GM04504 (cell line): Measurements from ENCODE around the gene PLCD3.

Experiments
- DNase-seq: peaks from one replicate; pipeline ENCODE4 v3.0.0-alpha.2; 2012; ENCODE audit warnings: low read depth

The PLCD3 gene

DNA sequence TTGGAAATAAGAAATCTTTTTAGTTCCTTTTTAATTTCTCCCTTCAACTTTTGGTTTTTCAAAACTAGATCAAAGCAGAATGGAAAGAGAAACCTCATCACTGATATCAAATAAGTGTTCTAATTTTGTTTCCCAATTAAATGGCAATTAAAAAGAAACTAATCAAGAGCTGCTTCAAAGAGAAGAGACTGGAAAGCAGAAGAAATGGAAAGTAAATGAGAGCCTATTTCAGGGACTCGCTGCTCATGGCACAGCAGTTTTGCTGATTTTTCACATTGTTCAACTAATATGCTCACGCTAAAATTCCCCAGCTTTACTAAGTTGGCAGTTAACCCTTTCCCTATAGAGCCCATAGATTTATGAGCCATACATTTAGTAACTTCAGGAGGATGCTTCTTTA, 64.7 kb downstream of the PLCD3 start:
- no peak for DNase-seq

DNA sequence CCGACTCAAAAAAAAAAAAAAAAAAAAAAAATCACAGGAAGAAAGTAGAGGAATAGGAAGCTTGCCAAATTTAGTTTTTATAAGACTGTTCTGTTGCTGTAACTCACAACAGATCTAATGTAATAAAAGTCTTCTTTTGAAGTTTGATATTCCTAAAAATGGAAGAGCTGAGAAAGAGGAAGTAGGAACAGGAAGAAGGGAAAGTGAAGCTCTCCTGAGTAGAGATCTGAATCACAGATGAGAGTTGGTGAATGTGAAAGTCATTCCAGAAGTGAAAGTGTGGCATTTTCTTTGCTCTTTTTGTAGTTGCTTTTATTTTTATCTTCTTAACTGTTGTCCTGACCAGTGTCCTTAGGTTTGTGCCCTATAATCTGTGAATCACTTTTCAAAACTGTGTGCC, 69.1 kb downstream of the PLCD3 start:
- DNase-seq = no peak

DNA sequence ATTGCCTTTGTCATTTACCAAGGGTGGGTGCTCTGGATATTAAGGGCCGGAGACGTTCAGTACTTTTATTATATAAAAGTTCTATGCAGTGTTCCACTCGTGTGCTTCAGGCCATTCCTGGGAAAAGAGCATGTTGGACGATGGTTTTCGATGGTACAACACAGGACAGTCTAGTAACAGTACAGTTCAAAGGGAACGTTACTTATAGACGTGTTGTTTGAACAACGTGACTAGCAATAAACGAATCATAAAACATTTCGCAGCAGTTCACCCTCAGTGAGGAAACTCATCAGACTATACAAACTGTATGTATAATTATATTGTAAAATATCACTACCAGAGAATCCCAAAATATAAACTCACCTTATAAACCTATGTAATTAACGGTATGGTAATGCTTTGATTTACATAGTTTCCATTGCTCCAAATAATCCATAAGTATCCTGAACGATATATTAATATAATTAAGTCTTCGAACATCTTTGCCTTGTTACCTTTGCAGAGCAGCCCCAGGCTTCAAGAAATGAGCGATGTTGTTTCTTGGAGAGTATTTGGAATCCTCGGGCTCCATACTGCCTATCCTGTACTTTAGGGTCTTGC, 70.6 kb downstream of the PLCD3 start:
- DNase-seq = no peak

DNA sequence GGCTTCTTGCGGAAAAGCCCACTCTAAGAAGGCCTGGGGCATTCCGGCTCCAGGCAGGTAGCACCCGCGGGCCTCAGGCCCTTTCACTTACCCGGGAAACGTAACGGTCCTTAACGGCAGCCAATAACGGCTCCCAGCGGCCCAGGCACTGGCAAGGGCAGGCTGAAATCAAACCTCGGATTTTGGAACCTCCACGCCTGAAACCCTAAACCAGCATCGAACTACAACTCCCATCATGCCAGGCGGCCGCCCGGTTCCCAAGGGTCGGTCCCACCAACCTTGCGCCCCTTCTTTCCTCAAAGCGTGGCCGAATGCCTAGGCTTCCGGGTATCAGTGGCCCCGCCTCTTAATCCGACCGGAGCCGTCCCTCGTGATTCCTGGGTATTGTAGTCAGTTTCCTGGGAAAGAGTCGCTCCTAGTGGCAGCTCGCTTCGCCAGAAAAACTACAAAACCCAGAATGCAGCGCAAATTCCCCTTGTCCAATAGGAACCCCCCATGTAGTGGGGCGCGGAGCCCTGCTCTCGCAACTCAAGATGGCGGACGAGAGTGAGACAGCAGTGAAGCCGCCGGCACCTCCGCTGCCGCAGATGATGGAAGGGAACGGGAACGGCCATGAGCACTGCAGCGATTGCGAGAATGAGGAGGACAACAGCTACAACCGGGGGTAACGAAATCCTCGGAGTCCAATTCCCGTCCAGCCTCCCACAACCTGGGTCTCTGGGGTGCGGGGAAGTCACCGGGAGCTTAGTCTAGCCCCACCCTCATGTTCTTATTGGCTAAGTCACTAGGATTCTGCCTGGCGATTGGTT, 71.3 kb downstream of the PLCD3 start, which contains the start of gene NMT1:
TSS of gene NMT1 (plus strand) at position 521 of the 809 bp plus-strand sequence. CDS start at position 534, 13 bp downstream.
- DNase-seq = peak; percentile 100

DNA sequence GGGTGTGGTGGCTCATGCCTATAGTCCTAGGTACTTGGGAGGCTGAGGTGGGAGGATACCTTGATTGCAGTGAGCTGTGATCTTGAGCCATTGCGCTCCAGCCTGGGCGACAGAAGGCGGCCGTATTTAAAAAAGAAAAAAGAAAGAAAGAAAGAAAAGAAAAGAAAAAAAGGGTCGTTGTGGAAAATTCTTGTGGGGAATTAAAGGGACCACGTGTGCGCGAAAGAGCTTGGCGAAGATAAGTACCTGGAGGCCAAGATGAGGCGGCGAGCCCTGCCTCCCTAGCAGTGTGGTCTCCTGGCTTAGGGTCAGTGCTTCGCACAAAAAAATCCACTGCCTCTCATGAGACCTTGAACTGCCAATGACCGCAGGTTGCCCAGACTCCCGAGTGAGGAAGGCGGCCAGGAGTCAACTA, 71.9 kb downstream of the PLCD3 start:
- DNase-seq = no peak
